ENCODE measurements around the gene CDH23.

DNA sequence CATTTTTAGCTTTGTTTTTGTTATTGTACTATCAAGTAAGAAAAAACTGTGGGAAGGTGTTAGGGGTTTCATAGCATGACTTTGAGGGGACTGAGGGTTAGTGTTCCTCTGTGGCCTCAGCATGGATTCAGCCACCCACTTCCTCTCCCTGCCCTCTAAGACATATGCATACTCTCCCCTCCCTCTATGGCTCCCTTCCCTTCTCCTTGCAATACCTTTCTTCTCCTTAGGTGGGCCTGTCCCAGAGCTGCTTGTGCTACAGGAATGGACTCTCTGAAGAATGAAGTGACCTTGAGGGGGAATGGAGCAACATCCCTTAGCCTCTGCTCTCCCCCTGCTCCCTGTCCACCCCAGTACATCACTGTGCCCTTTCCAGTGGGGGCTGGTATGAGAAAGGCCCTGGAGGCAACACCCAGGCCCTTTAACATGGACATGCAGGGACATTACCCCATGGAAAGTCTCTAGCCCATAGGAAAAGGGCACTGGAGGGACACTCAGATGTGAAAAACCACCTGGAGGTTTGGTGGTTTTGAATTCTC is 22.4 kb downstream of the CDH23 start:
- TF ChIP-seq POLR2A (IDR thresholded peaks at IDR 0.05; ENCODE audit: low read length) (no peak), GATA1 (IDR thresholded peaks at IDR 0.05; ENCODE audit: low read depth, low read length) (no peak)

All from erythroblast (primary cell).